Smooth muscle cell (in vitro differentiated cells): ENCODE results near the gene PRTN3. TPM values are rescaled to one million over a fixed set of nuclear protein-coding genes. Genes with fewer than 3 reads are reported as not detected.

Experiments
- DNase-seq: peaks from one replicate; lab custom pipeline; 2025; ENCODE audit not compliant: unreplicated experiment; lab: John Stamatoyannopoulos, UW
- H2AFZ ChIP-seq: fragments of 200-600 bp; sonication (generic); 2 replicates; pipeline ENCODE4 v1.6.0; 2016; ENCODE audit warnings: antibody characterized with exemption, low read depth, mild to moderate bottlenecking
- H3F3A ChIP-seq: fragments of 200-600 bp; sonication (generic); 2 replicates; pipeline ENCODE4 v1.6.0; 2017; ENCODE audit warnings: antibody characterized with exemption, low read depth
- H3K27ac ChIP-seq: fragments of 200-600 bp; sonication (generic); 2 replicates; pipeline ENCODE4 v1.5.1; 2016; ENCODE audit warnings: low read depth, mild to moderate bottlenecking
- H3K27me3 ChIP-seq: fragments of 200-600 bp; sonication (generic); 2 replicates; pipeline ENCODE4 v1.6.1; 2016; ENCODE audit warnings: low read depth, mild to moderate bottlenecking
- H3K36me3 ChIP-seq: fragments of 200-600 bp; sonication (generic); 2 replicates; pipeline ENCODE4 v1.5.1; 2016; ENCODE audit warnings: low read depth
- H3K4me1 ChIP-seq: fragments of 200-600 bp; sonication (generic); 2 replicates; pipeline ENCODE4 v1.5.1; 2016; ENCODE audit warnings: low read depth
- H3K4me2 ChIP-seq: fragments of 200-600 bp; sonication (generic); 2 replicates; pipeline ENCODE4 v1.6.0; 2016; ENCODE audit warnings: mild to moderate bottlenecking
- H3K4me3 ChIP-seq: fragments of 200-600 bp; sonication (generic); 2 replicates; pipeline ENCODE4 v1.5.1; 2016; ENCODE audit warnings: mild to moderate bottlenecking
- H3K79me2 ChIP-seq: fragments of 200-600 bp; sonication (generic); 2 replicates; pipeline ENCODE4 v1.6.0; 2016; ENCODE audit warnings: low read depth, mild to moderate bottlenecking
- H3K9ac ChIP-seq: fragments of 200-600 bp; sonication (generic); 2 replicates; pipeline ENCODE4 v1.6.0; 2016; ENCODE audit warnings: low read depth
- H3K9me3 ChIP-seq: fragments of 200-600 bp; sonication (generic); replicated peaks from 2 replicates; pipeline ENCODE4 v1.5.1; 2016; ENCODE audit warnings: low read depth
- H4K20me1 ChIP-seq: fragments of 200-600 bp; sonication (generic); 2 replicates; pipeline ENCODE4 v1.6.0; 2016; ENCODE audit warnings: low read depth
- WGBS: methylation state at CpG from one replicate; pipeline ENCODE4 v1.1.7; 2016; ENCODE audit warnings: low lambda C conversion rate; 5-methylcytosine and 5-hydroxymethylcytosine counted together
- polyA plus RNA-seq: library from polyadenylated mRNA; unstranded; fragments of >200 nt; fragmentation: Nextera tagmentation; extraction: Ambion mirVana; gene quantifications from 2 replicates; pipeline ENCODE4 v1.2.1, GENCODE V29; 2016
- total RNA-seq: library from RNA; depleted of rRNA; stranded (reverse); fragments of >200 nt; gene quantifications from 2 replicates; pipeline ENCODE4 v1.2.3, GENCODE V29; 2014
- TF ChIP-seq, protein P1 (sequence below): fragments of 200-600 bp; sonication (generic); IDR thresholded peaks from 2 replicates; pipeline ENCODE4 v1.5.1; 2017; ENCODE audit warnings: borderline replicate concordance, mild to moderate bottlenecking, antibody characterized with exemption; ENCODE audit not compliant: insufficient read depth, poor library complexity, severe bottlenecking

PRTN3 gene
- total and polyA plus RNA-seq, 2 experiments from 2014 or later: not detected

DNA sequence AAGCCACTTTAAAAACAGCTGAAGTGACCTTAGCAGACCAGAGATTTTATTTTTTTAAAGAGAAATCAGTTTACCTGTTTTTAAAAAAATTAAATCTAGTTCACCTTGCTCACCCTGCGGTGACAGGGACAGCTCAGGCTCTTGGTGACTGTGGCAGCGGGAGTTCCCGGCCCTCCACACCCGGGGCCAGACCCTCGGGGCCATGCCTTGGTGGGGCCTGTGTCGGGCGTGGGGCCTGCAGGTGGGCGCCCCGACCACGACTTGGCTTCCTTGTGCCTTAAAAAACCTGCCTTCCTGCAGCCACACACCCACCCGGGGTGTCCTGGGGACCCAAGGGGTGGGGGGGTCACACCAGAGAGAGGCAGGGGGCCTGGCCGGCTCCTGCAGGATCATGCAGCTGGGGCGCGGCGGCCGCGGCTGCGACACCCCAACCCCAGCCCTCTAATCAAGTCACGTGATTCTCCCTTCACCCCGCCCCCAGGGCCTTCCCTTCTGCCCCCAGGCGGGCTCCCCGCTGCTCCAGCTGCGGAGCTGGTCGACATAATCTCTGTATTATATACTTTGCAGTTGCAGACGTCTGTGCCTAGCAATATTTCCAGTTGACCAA, 29.8 kb upstream of the PRTN3 start:
- TF ChIP-seq, protein P1, sequence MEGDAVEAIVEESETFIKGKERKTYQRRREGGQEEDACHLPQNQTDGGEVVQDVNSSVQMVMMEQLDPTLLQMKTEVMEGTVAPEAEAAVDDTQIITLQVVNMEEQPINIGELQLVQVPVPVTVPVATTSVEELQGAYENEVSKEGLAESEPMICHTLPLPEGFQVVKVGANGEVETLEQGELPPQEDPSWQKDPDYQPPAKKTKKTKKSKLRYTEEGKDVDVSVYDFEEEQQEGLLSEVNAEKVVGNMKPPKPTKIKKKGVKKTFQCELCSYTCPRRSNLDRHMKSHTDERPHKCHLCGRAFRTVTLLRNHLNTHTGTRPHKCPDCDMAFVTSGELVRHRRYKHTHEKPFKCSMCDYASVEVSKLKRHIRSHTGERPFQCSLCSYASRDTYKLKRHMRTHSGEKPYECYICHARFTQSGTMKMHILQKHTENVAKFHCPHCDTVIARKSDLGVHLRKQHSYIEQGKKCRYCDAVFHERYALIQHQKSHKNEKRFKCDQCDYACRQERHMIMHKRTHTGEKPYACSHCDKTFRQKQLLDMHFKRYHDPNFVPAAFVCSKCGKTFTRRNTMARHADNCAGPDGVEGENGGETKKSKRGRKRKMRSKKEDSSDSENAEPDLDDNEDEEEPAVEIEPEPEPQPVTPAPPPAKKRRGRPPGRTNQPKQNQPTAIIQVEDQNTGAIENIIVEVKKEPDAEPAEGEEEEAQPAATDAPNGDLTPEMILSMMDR: no peak
- H3K27ac ChIP-seq: no peak overlapping the region
- H3K79me2 ChIP-seq: peaks cover 42% of the 10 kb centered on the region
- 93% methylated on average over 15 of the region's 25 CpGs for WGBS
- no peaks in the 10 kb centered on the region for H3K4me1 ChIP-seq
- no peak overlapping the region for H3K4me2 ChIP-seq
- no peak overlapping the region for H2AFZ ChIP-seq
- peaks cover 71% of the 10 kb centered on the region for H4K20me1 ChIP-seq
- H3K27me3 ChIP-seq: no peaks in the 10 kb centered on the region
- H3K36me3 ChIP-seq: peaks cover 20% of the 10 kb centered on the region
- no peak overlapping the region for H3K9ac ChIP-seq
- no peak for DNase-seq
- H3K9me3 ChIP-seq: no peaks in the 10 kb centered on the region
- H3F3A ChIP-seq: peaks cover 27% of the 10 kb centered on the region
- H3K4me3 ChIP-seq: no peak overlapping the region

- H3K4me2 ChIP-seq: no peak overlapping the region
- H3K36me3 ChIP-seq: peaks cover 20% of the 10 kb centered on the region
- no peak overlapping the region for H3K9ac ChIP-seq
- H3K9me3 ChIP-seq: no peaks in the 10 kb centered on the region
- no peaks in the 10 kb centered on the region for H3K4me1 ChIP-seq
- 98% methylated on average over 20 of the region's 20 CpGs for WGBS
- no peak overlapping the region for H3K27ac ChIP-seq
- no peak overlapping the region for H2AFZ ChIP-seq
- H4K20me1 ChIP-seq: peaks cover 65% of the 10 kb centered on the region
- H3K79me2 ChIP-seq: peaks cover 36% of the 10 kb centered on the region
- no peak overlapping the region for H3K4me3 ChIP-seq
- TF ChIP-seq, protein P1: no peak
- H3F3A ChIP-seq: peaks cover 27% of the 10 kb centered on the region
- no peaks in the 10 kb centered on the region for H3K27me3 ChIP-seq
- no peak for DNase-seq
Observed at GRCh38 chr19:811506-812048, 29.2 kb upstream of the PRTN3 start.

DNA sequence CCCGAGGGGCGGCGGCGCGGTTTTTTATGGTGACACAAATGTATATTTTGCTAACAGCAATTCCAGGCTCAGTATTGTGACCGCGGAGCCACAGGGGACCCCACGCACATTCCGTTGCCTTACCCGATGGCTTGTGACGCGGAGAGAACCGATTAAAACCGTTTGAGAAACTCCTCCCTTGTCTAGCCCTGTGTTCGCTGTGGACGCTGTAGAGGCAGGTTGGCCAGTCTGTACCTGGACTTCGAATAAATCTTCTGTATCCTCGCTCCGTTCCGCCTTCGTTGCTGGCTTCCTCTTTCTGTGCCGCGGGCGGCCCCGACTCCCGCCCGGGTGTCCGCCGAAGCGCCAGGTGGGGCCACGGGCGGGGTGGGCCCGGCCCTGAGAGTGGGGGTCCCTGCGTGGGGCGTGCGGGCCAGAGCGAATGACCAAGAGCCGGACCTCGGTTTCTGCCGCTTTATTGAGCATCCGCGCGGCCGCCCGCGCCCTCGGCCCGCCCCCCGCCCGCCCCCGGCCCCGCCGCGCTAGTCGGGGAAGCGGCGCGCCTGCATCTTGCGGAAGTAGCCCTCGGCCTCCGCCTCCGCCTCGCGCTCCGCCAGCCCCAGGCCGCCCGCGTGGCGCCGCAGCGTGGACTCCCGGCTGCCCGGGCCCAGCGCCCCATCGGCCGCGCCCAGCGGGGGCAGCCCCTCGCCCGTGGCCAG, 28.6 kb upstream of the PRTN3 start:
- Histone ChIP-seq H3F3A (peaks cover 27% of the 10 kb centered on the region), H3K4me1 (no peaks in the 10 kb centered on the region), H3K79me2 (peaks cover 29% of the 10 kb centered on the region), H3K27ac (no peak overlapping the region), H3K4me3 (no peak overlapping the region), H3K9ac (no peak overlapping the region), H3K4me2 (no peak overlapping the region), H3K27me3 (no peaks in the 10 kb centered on the region), H3K9me3 (no peaks in the 10 kb centered on the region), H3K36me3 (peaks cover 18% of the 10 kb centered on the region), H2AFZ (no peak overlapping the region), H4K20me1 (peaks cover 59% of the 10 kb centered on the region)
- no peak for DNase-seq
- TF ChIP-seq, protein P1: no peak
- WGBS: 95% methylated on average over 41 of the region's 80 CpGs
